ENCODE results near the gene SDF2.
"Not testable (repeated sequence)": the region's sequence is repeated elsewhere in the genome, so short reads cannot be mapped to it uniquely, and the experiment has no call there.

The SDF2 gene

DNA sequence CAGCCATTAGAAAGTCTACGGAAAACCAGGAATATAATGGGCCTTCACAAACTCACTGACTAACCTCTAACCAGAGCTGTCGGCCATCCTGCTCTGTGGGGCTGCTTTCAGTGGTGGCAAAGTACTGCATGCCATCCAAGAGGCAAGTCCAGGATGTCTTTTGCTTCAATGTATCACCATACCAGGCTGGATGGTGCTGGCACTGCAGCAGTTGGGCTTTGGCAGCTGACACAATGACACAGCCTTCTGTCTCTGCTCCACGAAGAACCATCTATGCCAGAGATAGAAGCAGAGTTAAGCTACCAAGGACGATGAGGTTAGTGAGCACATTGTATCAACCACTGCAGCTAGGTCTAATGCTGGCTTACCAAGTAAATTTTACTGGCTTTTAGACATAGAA is 38.0 kb downstream of the SDF2 start:
- no peak for DNase-seq

GRCh38 chr17:28622186-28622585 is 39.5 kb downstream of the SDF2 start:
- no peak for DNase-seq

DNA sequence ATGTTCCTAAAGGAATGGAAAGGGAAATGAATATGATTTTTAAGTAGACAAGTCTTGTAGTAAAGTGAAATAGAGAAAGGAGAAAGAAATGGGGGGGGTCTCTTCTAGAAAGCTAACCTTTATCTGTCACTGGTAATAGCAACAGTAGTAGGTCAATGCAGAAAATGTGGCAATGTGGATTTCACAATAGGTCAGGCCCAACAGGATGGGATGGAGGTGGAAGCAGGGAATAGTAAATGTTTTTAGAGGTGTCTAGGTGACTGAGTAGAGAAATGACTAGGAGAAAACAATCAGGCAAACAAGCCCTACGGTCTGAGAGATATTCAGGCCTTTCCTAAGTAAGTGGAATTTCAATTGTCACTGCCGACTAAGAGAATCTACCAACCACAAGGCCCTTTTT is 41.7 kb downstream of the SDF2 start:
- DNase-seq: no peak

DNA sequence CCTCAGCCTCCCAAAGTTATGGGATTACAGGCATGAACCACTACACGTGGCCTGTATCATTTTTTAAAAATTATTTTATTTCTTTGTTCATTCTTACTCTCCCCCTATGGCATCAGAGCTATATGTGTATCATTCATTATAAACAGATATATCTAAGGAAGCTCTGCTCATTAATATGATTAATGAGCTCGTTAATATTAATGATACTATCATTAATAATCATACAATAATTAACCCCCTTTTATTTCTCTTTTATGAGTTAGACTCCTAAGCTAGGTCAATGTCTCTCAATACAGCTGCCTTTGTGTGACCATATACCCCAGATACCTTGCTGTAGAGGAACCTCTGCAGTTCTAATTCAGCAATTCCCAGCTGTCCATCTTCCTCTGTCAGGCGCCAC is 43.2 kb downstream of the SDF2 start:
- DNase-seq: no peak

DNA sequence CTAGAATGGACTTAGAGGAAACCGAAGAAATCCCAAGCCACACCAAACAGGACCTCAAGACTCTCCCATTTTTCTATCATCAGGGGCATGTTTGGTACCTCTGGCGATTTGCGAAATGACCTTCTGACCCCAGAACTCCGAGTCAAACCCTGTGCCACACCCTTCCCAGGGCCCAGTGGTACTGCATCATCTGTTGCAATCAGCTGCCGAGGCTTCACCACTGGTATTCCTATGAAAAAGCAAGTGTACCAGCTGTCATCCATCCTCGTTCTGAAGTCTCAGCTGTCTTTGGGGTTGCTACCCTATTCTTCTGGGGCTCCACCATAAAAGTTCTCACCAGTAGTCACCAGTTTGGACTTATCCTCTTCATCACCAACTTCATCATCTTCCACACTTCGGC is 45.4 kb downstream of the SDF2 start:
- DNase-seq: no peak

DNA sequence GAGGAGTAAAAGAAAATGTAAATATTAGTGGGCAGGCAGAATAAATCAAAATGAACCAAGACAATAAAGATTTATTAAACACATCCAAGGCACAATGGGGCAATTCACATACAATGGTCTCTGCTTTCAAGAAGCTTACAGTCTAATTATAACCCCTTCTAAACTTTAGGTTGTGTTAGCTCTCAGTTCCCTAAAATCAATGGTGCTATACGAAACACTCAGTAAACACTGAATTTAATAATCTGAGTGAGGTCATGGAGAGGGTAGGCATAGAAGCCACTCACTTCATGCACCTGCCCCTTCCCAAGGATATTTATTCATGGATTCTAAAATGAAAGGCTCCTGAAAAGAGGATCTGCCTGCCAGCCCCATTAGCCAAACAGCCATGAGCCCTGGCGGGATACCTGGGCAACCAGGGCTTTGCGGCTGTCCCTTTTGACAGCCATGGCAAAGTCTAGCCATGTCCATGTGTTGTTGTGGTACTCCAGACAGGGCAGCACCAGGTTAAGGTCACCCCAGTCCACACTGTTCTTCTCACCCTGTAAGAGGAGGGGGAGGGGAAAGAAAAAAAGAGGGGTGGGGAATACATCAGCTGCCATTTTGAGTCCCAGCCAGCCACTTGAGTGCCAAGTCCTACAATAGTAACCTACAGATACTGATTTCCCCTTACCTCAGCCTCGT is 46.3 kb downstream of the SDF2 start:
- no peak for DNase-seq

GRCh38 chr17:28613931-28614381 is 47.8 kb downstream of the SDF2 start, which contains the start of gene RSKR:
Gene RSKR (minus strand): TSS chr17:28614185. CDS start chr17:28614161, 24 bp downstream.
- no peak for DNase-seq

- peak; percentile 48 for DNase-seq
Measured at GRCh38 chr17:28612936-28613872, 48.5 kb downstream of the SDF2 start.

GRCh38 chr17:28612531-28612930 is 49.2 kb downstream of the SDF2 start:
- DNase-seq: no peak

- DNase-seq: no peak
Measured at GRCh38 chr17:28610376-28610775, 51.3 kb downstream of the SDF2 start.

DNA sequence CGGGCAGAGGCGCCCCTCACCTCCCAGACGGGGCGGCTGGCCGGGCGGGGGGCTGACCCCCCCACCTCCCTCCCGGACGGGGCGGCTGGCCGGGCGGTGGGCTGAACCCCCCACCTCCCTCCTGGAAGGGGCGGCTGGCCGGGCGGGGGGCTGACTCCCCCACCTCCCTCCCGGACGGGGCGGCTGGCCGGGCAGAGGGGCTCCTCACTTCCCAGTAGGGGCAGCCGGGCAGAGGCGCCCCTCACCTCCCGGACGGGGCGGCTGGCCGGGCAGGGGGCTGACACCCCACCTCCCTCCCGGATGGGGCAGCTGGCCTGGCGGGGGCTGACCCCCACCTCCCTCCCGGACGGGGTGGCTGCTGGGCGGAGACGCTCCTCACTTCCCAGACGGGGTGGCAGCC is 57.7 kb downstream of the SDF2 start:
- DNase-seq: not testable (repeated sequence)

- DNase-seq: peak; percentile 78
Measured at GRCh38 chr17:28599311-28600184, 62.2 kb downstream of the SDF2 start.

GRCh38 chr17:28598799-28599310 is 62.9 kb downstream of the SDF2 start, which contains the start of gene SPAG5:
Gene SPAG5 (minus strand): TSS chr17:28599025. CDS start chr17:28598946, 79 bp downstream.
- peak; percentile 95 for DNase-seq

DNA sequence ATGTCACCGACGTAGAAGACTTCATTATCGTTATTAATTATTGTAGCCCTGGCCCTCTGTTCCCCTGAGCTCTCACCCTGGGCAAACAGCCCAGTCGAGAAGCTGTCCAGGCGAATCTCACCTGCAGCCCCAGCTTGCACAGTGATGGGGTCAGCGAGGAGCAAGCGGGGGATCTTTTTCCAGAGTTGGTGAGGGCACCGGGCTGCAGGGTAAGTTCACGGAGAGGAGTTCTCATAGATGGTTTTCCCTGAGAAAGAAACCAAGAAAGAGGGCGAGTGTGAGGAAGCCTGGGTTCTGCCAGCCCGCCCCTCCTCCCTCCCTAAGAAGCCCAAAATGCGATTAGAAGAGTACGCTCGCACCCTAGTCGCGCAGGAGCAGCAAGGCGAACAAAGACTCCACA is 63.3 kb downstream of the SDF2 start:
- no peak for DNase-seq
